HG03097 (cell line): ENCODE results near the gene ADGRA1.

ENCODE experiments used
- ATAC-seq: cut with Tn5 transposase; IDR thresholded peaks from one replicate; pipeline ENCODE4 v1.9.1; 2021; ENCODE audit not compliant: unreplicated experiment, low FRiP score

Gene ADGRA1

GRCh38 chr10:133075346-133076137 is 12.2 kb upstream of the ADGRA1 start:
- ATAC-seq = no peak

DNA sequence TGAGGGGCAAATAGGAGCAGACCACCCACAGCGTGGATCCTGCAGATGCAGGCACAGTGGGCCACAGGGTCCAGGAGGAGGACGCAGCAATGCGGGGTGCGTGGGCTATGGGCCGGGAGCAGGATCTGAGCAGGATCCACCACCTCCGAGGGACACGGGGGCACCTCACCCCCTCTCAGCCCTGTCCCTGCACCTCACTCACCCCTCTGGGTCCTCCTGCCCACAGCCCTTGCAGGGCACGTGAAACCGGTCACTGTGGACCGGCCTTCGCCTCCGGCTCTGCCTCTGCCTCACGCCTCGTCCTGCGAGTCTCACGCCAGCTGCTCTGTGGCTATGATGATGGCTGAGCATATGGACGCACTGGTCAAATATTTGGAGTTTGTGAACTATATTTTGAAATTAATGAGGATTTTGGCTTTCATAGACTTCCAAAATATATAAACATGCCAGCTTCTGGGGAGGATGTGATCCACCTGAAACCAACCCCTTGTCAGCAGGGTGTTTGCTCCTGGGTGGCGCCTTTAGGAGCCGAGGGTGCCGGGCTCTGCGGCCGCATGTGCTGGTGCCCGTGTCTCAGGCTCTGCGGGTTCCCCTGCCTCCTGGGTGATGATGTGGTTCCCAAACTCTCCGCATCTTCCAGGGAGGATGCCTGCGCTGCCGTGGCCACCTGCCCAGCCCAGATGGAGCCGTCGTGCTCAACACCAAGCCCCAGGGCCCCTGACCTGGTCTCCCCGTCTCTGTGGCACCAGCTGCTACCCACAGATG is 11.3 kb upstream of the ADGRA1 start:
- no peak for ATAC-seq

- ATAC-seq = no peak
These were observed 7.7 kb upstream of the ADGRA1 start for GRCh38 chr10:133079836-133080682.

DNA sequence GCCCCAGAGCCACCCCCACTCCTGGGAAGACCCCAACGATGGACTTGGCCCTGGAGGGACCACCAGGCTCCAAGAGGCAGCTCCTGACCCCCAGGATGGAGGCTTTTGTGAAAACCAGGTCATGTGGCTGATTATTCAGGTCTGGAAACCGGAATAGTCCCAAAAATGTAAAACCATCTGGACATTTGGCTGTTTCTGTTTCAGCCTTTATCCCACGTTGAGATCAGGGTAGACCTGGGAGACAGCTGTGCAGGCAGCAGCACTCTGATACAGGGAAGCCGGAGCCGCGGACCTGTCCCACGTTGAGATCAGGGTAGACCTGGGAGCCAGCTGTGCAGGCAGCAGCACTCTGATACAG is 7.1 kb upstream of the ADGRA1 start:
- no peak for ATAC-seq

DNA sequence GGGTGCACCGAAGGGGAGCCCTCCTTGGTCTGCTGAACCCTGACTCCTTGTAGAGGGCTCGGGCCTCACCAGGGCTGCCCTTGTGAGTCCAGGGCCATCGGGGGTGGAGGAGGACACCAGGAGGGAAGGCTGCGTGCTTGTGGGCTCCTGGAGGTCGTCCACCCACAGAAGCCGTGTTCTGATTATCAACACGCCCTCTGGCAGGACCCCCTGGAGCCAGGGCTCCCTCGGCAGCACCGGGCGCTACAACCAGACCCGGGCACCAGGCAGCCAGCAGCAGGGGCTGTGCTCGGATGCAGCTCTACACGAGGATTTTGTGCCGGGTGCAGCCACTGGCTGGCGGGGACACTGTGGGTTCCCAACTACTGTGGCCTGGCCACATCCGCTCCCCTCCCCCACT is 6.1 kb upstream of the ADGRA1 start:
- ATAC-seq = no peak

GRCh38 chr10:133082685-133083421 is 4.9 kb upstream of the ADGRA1 start:
- no peak for ATAC-seq

- no peak for ATAC-seq
These were observed 4.2 kb upstream of the ADGRA1 start for GRCh38 chr10:133083422-133084100.

- no peak for ATAC-seq
These were observed 3.2 kb upstream of the ADGRA1 start for GRCh38 chr10:133084491-133084890.

DNA sequence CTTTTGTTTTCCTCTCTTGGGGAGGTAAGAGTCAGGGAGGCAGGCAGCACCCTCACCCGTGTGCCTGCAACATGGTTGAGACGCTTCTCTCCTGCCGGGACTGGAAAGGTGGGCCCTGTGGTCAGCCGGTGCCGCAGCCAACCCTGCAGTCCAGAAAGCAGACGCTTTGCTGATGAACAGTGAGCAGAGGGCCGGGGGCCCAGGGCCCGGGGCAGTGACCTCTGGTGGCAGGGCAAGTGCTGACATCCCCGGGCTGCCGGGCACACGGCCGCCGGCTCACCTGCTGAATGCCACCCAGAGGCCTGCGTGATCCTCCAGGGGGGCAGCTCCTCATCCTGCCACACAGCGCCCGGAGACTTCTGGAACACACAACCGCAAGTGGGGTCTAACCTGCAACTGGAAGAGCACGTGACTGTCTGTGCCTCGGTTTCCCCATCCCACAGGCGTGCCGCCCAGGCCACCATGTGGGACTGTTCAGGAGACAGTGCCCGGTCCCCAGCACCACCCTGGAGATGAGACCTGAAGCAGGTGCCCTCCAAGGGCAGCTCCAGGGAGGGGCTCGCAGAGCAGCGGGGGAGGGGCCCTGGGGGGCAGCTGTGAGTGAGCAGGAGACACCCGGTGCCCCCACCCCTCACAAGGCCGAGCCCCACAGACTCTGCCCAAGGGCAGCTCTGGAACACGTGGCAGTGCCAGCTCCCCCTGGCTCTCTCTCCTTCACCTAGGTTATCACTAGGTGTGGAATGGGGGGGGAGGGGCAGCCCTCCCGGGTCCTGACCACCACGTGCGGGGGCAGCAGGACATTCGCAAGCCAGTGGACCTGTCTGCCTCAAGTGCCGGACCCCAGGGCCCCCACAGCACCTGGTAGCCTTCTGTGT is 2.2 kb upstream of the ADGRA1 start:
- no peak for ATAC-seq

DNA sequence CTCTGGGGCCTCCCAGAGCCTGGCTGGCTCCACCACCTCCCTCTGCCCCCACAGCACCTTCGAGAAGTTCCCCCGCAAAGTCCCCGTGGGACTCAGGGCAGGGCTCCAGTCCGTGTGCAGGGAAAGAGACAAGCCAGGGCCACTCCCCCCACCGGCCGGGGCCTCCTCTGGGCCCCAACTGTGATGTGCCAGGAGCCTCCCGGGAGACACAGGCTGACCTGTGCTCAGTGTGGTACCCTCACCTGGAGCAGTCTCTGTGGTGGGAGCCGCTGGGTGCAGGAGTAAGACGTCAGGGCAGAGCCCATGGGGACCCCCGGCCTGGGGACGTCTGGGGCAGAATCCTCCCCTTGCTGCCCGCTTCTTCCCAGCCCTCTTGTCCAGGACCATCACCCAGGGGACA is 1.5 kb upstream of the ADGRA1 start:
- no peak for ATAC-seq

DNA sequence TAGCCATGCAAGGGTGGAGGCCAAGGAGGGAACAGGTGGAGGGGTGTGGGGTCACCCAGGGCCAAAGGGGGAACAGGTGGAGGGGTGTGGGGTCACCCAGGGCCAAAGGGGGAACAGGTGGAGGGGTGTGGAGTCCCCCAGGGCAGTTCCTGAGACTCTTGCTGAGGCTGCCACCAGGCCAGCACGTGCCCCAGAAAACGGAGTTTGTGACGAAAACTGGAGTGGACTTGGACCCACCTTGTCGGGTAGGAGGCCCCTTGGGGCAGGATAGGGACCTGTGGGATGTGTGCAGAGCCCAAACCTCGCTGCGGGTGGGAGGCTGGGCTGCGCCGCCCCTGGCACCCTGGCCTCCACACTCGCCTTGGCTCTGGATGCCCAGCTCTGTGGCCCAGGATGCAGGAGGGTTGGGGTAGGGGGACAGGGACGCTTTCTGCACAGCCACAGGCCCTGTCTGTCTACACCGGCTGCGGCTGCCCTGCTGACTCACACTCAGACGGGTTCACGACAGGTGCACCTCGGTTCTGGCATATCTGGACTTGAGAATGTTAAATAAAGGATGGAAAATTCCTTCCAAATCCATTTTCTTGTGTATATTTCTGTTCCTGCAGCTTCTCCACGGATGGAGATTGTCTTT is 562 bp upstream of the ADGRA1 start:
- ATAC-seq = no peak

GRCh38 chr10:133088179-133088955 is 643 bp downstream of the ADGRA1 start:
- ATAC-seq = no peak

GRCh38 chr10:133088956-133089800 is 1.5 kb downstream of the ADGRA1 start:
- ATAC-seq = no peak

GRCh38 chr10:133090101-133090500 is 2.4 kb downstream of the ADGRA1 start:
- no peak for ATAC-seq

DNA sequence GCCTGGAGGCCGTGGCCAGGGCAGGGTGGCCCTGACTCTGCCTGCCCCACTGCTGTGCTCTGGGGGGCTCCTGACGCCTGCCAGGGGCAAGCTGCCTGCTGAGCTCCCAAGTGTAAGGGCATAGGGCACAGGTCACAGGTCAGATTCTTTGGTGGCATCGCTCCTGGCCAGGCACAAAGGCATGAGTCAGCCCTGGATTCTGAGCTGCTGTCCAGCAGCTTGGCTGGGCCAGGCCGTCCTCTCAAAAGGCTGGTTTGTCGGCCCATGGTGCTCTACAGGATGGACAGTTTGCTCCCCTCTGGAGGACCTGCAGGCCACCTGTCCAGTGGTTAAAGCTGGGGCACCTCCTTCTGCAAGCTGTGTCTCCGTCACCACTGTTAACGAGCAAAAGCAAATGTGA is 2.9 kb downstream of the ADGRA1 start:
- no peak for ATAC-seq

- no peak for ATAC-seq
These were observed 3.6 kb downstream of the ADGRA1 start for GRCh38 chr10:133091316-133091715.

DNA sequence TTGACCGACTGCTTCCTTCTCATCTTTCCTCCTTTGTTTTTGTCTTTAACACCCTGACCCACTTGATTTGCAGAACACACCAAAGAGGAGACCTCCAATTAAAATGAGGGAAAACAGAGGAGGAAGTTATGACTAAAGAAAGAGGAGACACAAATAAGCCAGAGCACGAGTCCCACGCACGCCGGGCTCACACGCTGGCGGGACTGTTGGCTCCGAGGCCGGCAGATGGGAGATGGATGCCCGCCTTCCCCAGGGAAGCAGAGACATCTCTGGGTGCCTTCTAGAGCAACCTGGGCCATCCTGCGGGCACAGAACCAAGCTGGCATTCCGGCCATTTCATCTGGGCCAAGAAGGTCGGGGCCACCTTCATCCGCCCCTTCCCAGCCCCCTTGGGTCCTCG is 5.6 kb downstream of the ADGRA1 start:
- no peak for ATAC-seq
